Adrenal gland (tissue), 19 donors: ENCODE data around the gene TCEANC. TPM values are rescaled to one million over a fixed set of nuclear protein-coding genes. Genes with fewer than 3 reads are reported as not detected.
A peak's percentile ranks its signal among the peaks of the same experiment; 100 is the strongest.

ENCODE experiments used
- DNase-seq, 7 donors: peaks; one replicate each; pipeline ENCODE4 v3.0.0-alpha.2; 2019 to 2020
- H3K27ac ChIP-seq, 5 donors: fragments of 200-600 bp; sonication (generic) in 4 of 5; 1 replicate in 3 of 5; 2 replicates in 2 of 5; pipeline versions ENCODE4 v1.5.1 to v1.8.0; 2016 to 2020; ENCODE audit warnings: mild to moderate bottlenecking in 1 of 5
- H3K27me3 ChIP-seq: fragments of 200-600 bp; 2 replicates; pipeline ENCODE4 v1.8.0; 2021
- H3K36me3 ChIP-seq, 2 donors: fragments of 200-600 bp; replicated peaks in 1 of 2; 1 replicate in 1 of 2; 2 replicates in 1 of 2; pipeline versions ENCODE4 v1.5.1 to v1.8.0; 2018 to 2022
- H3K4me1 ChIP-seq, 2 donors: fragments of 200-600 bp; replicated peaks in 1 of 2; 1 replicate in 1 of 2; 2 replicates in 1 of 2; pipeline versions ENCODE4 v1.5.1 to v1.8.0; 2018 to 2021
- H3K4me3 ChIP-seq, 4 donors: fragments of 200-600 bp; sonication (generic) in 3 of 4; one replicate each; pipeline ENCODE4 v1.5.1; 2016 to 2018
- H3K9me3 ChIP-seq, 3 donors: fragments of 200-600 bp; sonication (generic) in 1 of 3; replicated peaks in 1 of 3; 1 replicate in 2 of 3; 2 replicates in 1 of 3; pipeline versions ENCODE4 v1.5.1 to v1.8.0; 2016 to 2021
- POLR2A ChIP-seq, 2 donors: fragments of 450-650 bp; IDR thresholded peaks; one replicate each; pipeline ENCODE4 v1.6.1; 2017; ENCODE audit warnings: antibody characterized with exemption in 2 of 2, mild to moderate bottlenecking in 2 of 2, moderate library complexity in 1 of 2
- WGBS, 4 donors: extraction: QIAGEN DNeasy Blood & Tissue Kit in 2 of 4; methylation state at CpG; one replicate each; pipeline versions ENCODE4 v1.1.5 to v1.1.7; 2013 to 2017; 5-methylcytosine and 5-hydroxymethylcytosine counted together
- intact Hi-C, 2 donors: fragments of 100-400 bp; cut with DNase I; formaldehyde crosslinking; loops; one replicate each; pipeline versions ENCODE4 v1.14.1 to v1.15.0; 2022 to 2023
- long read RNA-seq, 10 donors: library from polyadenylated mRNA in 3 of 10; unstranded in 2 of 10; stranded (forward) in 1 of 10; transcript quantifications; one replicate each; pipeline ENCODE4 v2.0.0 and lab custom pipeline, GENCODE V29; 2021 to 2026
- polyA plus RNA-seq, 3 donors: library from polyadenylated mRNA; stranded (reverse); fragments of 200-250 nt in 2 of 3; fragments of 350-450 nt in 1 of 3; fragmentation: Illumina TruSeq in 1 of 3; extraction: RNeasy Lipid Tissue Mini Kit (QIAGEN cat#74804) in 1 of 3; gene quantifications; one replicate each; pipeline ENCODE4 v1.2.3, GENCODE V29; 2013 to 2014
- total RNA-seq, 9 donors: library from RNA; depleted of rRNA in 4 of 9; stranded (reverse); fragments of >200 nt in 4 of 9; fragments of 120-200 nt in 1 of 9; fragmentation: NEBNext Ultra II Directional in 1 of 9; extraction: Animal tissue kit (Norgen Biotek cat#: 25700) in 1 of 9; gene quantifications; one replicate each; pipeline versions ENCODE4 v1.1.0 to v1.2.4, GENCODE V29; 2013 to 2023
- TF ChIP-seq, protein P1 (sequence below), 6 experiments: fragments of 450-650 bp in 4 of 6; fragments of 200-600 bp in 2 of 6; sonication (generic) in 1 of 6; IDR thresholded peaks; 1 replicate in 5 of 6; 2 replicates in 1 of 6; pipeline versions ENCODE4 v1.5.1 to v1.8.0; 2016 to 2021; ENCODE audit warnings: antibody characterized with exemption in 6 of 6, mild to moderate bottlenecking in 2 of 6, moderate library complexity in 1 of 6
- donor health status: healthy with polysubstance abuse.
- donor health status: Bipolar disorder and iron deficiency.
- donor health status: DM: yes; HTN: yes; CAD: no.
- donor health status: DM: no; HTN: no; CAD: no.
- donor health status: DM: no; HTN: no; CAD: no.
- donor health status: DM: yes; HTN: yes; CAD: no.

Gene TCEANC, protein sequence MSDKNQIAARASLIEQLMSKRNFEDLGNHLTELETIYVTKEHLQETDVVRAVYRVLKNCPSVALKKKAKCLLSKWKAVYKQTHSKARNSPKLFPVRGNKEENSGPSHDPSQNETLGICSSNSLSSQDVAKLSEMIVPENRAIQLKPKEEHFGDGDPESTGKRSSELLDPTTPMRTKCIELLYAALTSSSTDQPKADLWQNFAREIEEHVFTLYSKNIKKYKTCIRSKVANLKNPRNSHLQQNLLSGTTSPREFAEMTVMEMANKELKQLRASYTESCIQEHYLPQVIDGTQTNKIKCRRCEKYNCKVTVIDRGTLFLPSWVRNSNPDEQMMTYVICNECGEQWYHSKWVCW
- total RNA-seq (10 to 100 TPM in 1 of 9 donors, 1 to 10 TPM in 8; 2.8 to 24.8 (median 4.6) TPM), polyA plus RNA-seq (1 to 10 TPM; 2.0 to 5.3 (median 3.3) TPM)
- long read RNA-seq, donor 1 = 0 reads
- long read RNA-seq, donor 2 = 0 reads
- long read RNA-seq, donor 3 = 0 reads
- long read RNA-seq, donor 4, partial matches to known transcripts = 0 of 1 reads
- long read RNA-seq, donor 4, other reads (novel, unspliced or antisense) = 0 of 1 reads
- long read RNA-seq, donor 5, partial matches to known transcripts = 1 of 7 reads
- long read RNA-seq, donor 5, other reads (novel, unspliced or antisense) = 6 of 7 reads
- long read RNA-seq, donor 6, partial matches to known transcripts = 1 of 5 reads
- long read RNA-seq, donor 6, other reads (novel, unspliced or antisense) = 4 of 5 reads
- long read RNA-seq, donor 7 = 0 reads
- long read RNA-seq, donor 8 = 0 reads
- long read RNA-seq, donor 9 = 0 reads
- long read RNA-seq, donor 10 = 0 reads

DNA sequence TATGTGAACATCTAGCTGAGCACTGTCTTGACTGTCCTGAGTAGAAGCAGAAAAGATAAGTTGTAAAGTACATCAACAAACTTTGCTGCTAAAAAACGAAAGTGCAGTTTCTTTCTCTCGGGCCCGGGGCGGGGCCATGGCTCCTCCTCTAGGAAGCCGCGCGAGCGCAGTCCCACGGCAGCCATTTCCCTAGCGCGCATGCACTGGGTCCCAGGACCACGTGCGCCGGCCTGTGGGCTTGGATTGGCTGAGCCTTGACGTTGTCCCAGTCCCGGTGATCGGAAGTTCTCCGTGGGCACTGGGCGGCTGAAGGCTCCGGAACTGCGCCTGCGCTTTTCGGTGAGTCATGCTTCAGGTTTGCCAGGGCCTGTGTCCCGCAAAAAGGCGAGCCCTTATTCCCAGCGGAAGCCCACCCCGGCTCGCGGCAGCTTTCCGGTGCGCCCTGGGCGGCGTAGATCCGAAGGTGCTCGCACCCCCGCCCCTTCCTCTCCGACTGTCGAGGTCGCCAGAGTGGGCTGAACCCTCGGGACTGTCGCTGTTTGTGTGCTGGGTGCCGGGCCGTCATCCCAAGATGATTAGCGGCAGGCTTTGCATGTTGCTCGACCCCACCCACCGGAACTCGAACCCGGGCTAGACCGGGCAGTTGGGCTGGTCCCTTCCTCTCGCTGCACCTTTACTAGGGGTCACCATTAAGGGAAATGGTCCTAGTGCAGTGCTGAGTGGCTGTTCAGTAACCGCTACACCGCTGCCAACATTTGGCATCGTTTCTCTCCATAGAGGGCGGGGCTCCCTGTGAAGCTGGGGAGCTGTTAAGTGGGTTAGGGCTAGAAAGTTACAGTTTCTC is at the start of gene TCEANC:
TCEANC (plus strand) TSS at position 292 of the 844 bp plus-strand sequence. CDS start 9,368 bp downstream, outside the sequence.
- DNase-seq = peak; percentile 96 to 99 (median 98)
- Histone ChIP-seq H3K36me3 (no peaks in the 10 kb centered on the region), H3K27me3 (no peaks in the 10 kb centered on the region), H3K4me1 (peaks cover 9 to 19% of the 10 kb centered on the region in 2 donors), H3K27ac (peak within 1 kb of the TSS; percentile 87 to 97 (median 89)), H3K4me3 (peak within 1 kb of the TSS in 3 of 4 donors; percentile 43 to 63 (median 62)), H3K9me3 (no peaks in the 10 kb centered on the region)
- peak; percentile 64 to 81 for TF ChIP-seq POLR2A (IDR thresholded peaks at IDR 0.05)
- TF ChIP-seq, protein P1, sequence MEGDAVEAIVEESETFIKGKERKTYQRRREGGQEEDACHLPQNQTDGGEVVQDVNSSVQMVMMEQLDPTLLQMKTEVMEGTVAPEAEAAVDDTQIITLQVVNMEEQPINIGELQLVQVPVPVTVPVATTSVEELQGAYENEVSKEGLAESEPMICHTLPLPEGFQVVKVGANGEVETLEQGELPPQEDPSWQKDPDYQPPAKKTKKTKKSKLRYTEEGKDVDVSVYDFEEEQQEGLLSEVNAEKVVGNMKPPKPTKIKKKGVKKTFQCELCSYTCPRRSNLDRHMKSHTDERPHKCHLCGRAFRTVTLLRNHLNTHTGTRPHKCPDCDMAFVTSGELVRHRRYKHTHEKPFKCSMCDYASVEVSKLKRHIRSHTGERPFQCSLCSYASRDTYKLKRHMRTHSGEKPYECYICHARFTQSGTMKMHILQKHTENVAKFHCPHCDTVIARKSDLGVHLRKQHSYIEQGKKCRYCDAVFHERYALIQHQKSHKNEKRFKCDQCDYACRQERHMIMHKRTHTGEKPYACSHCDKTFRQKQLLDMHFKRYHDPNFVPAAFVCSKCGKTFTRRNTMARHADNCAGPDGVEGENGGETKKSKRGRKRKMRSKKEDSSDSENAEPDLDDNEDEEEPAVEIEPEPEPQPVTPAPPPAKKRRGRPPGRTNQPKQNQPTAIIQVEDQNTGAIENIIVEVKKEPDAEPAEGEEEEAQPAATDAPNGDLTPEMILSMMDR (IDR thresholded peaks at IDR 0.05) = no peak
- intact Hi-C loops = no loop called here
- 0 to 3% (median 1%) methylated on average over 6 to 54 of the region's 54 CpGs for whole genome bisulfite sequencing, 4 donors

DNA sequence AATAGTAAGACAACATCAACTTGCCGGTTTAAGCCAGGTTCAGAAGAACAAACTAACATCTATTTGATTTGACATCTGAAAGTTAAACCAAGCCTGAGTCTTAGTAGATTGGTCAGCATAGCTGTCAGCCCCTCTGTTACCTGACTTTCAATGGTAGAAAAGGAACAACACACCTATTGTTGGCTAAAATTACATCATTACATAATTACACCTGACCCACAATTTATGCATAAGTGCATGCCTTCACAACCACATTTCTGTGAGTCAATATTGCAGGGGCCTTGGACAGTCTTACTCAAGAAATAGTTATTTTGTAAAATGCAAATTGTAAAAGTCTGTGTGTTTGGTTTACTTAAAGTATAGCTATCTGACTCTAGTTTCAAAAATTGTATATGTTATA is 47.3 kb upstream of the TCEANC start:
- H3K9me3 ChIP-seq = no peaks in the 10 kb centered on the region
- no peak for DNase-seq
- intact Hi-C loops = no loop called here
- H3K36me3 ChIP-seq = no peaks in the 10 kb centered on the region
- no peak for TF ChIP-seq POLR2A (IDR thresholded peaks at IDR 0.05)
- TF ChIP-seq, protein P1 (IDR thresholded peaks at IDR 0.05) = no peak
- H3K27ac ChIP-seq = no peak overlapping the region
- H3K4me3 ChIP-seq = no peak overlapping the region
- WGBS, 4 donors = 80 to 95% (median 91%) methylated on average over 1 of the region's 1 CpG
- peaks cover 28% of the 10 kb centered on the region for H3K27me3 ChIP-seq
- no peaks in the 10 kb centered on the region for H3K4me1 ChIP-seq

DNA sequence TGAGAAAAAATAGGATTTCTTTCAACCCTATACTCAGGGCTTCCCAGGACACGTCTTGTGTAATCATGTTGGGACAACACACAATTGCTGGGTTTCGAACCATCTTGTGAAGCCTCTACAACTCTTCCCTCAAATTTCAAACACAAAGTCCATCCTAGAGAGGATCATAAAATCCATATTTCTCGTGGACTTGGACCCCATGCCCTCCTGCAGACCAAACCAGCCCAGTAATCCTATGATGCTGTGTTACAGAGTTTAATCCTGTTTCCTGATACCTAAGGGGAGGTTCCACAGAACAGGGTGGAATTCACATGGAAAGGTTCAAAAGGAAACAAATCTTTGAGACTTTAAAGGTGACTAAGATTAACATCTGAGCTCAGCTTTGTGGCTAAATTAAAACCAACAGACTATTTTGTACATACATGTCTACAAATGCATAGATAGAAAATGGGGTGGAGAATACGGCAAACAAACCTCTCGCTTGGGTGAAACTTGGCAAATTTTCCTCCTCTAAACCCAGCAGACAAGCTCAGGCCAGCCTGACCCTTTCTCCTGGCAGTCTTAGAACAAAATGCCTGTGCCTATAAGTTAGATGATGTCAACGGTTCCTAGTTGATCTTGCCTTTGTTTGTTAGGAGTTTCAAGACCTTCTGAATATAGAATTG is 45.5 kb upstream of the TCEANC start:
- H3K27ac ChIP-seq = no peak overlapping the region
- TF ChIP-seq, protein P1 (IDR thresholded peaks at IDR 0.05) = no peak
- no peak for TF ChIP-seq POLR2A (IDR thresholded peaks at IDR 0.05)
- WGBS, 4 donors = 68 to 85% (median 77%) methylated on average over 3 to 6 of the region's 6 CpGs
- intact Hi-C loops = no loop called here
- no peaks in the 10 kb centered on the region for H3K36me3 ChIP-seq
- no peak overlapping the region for H3K4me3 ChIP-seq
- H3K4me1 ChIP-seq = no peaks in the 10 kb centered on the region
- H3K27me3 ChIP-seq = peaks cover 21% of the 10 kb centered on the region
- no peak for DNase-seq
- H3K9me3 ChIP-seq = no peaks in the 10 kb centered on the region
